HepG2 (cell line): ENCODE data around the gene MYD88. TPM values are rescaled to one million over a fixed set of nuclear protein-coding genes. Genes with fewer than 3 reads are reported as not detected.

ENCODE experiments used
- ATAC-seq: fragments of 200-7000 bp; cut with Tn5 transposase; 3 replicates; pipeline ENCODE4 v1.9.1; 2020; ENCODE audit warnings: mild to moderate bottlenecking, moderate library complexity
- BruUV-seq: library from RNA; stranded (reverse); fragments of 400-500 nt; replicated peaks from 2 replicates; lab custom pipeline; 2021; lab: Mats Ljungman, UMichigan
- CTCF ChIA-PET: fragments of 300-600 bp; formaldehyde crosslinking; extraction: SDS; loops from one replicate; lab custom pipeline; 2021; ENCODE audit warnings: low total read pairs, inconsistent platforms, low intra/inter-chr PET ratio; lab: Yijun Ruan, JAX
- POLR2A ChIA-PET: fragments of 350-600 bp; sonication (Branson Sonifier 250); formaldehyde crosslinking; loops from one replicate; lab custom pipeline; 2020; ENCODE audit warnings: antibody characterized with exemption, inconsistent platforms; lab: Yijun Ruan, JAX
- DNase-seq: peaks from one replicate; pipeline ENCODE4 v3.0.0-alpha.2; 2015; ENCODE audit warnings: low spot score
- FAIRE-seq: peaks from 3 replicates; lab custom pipeline; 2011; peaks lifted over from hg19 to GRCh38; lab: Jason Lieb, UNC
- H2AFZ ChIP-seq: one replicate; pipeline ENCODE4 v1.6.1; 2011; ENCODE audit warnings: low read length, inconsistent platforms
- H3K27ac ChIP-seq: fragments of 300-600 bp; 3 replicates; pipeline ENCODE4 v1.8.0; 2011; ENCODE audit warnings: mixed run types, mild to moderate bottlenecking, mixed read lengths, low read length, inconsistent platforms; ENCODE audit not compliant: insufficient read depth; ENCODE audit errors: extremely low read length
- H3K27me3 ChIP-seq, 2 experiments: fragments of 200-600 bp in 1 of 2; 2 replicates in 1 of 2; 3 replicates in 1 of 2; pipeline versions ENCODE4 v1.6.0 to v1.8.0; 2011; ENCODE audit warnings: low read length in 2 of 2, mild to moderate bottlenecking in 2 of 2, moderate library complexity in 2 of 2, inconsistent platforms in 1 of 2; ENCODE audit not compliant: insufficient read depth in 2 of 2, control insufficient read depth in 1 of 2
- H3K36me3 ChIP-seq, 2 experiments: fragments of 200-600 bp in 1 of 2; replicated peaks in 1 of 2; 2 replicates in 1 of 2; 3 replicates in 1 of 2; pipeline versions ENCODE4 v1.5.1 to v1.8.0; 2011; ENCODE audit warnings: low read length in 2 of 2, inconsistent platforms in 1 of 2; ENCODE audit not compliant: insufficient read depth in 2 of 2, control insufficient read depth in 1 of 2
- H3K4me1 ChIP-seq: 2 replicates; pipeline ENCODE4 v1.5.1; 2012; ENCODE audit warnings: low read length, inconsistent platforms; ENCODE audit not compliant: insufficient read depth
- H3K4me2 ChIP-seq: 2 replicates; pipeline ENCODE4 v1.6.0; 2011; ENCODE audit warnings: low read depth, low read length, inconsistent platforms
- H3K4me3 ChIP-seq, 3 experiments: fragments of 200-600 bp in 1 of 3; sonication (generic), shearing (Covaris generic) in 1 of 3; replicated peaks in 1 of 3; 2 replicates each; pipeline ENCODE4 v1.5.1; 2011 to 2016; ENCODE audit warnings: low read length in 3 of 3, inconsistent platforms in 2 of 3, low read depth in 2 of 3, mild to moderate bottlenecking in 2 of 3, control low read depth in 1 of 3, mixed read lengths in 1 of 3; ENCODE audit not compliant: insufficient read depth in 1 of 3
- H3K79me2 ChIP-seq: one replicate; pipeline ENCODE4 v1.6.1; 2011; ENCODE audit warnings: low read length, inconsistent platforms; ENCODE audit not compliant: insufficient read depth
- H3K9ac ChIP-seq: 2 replicates; pipeline ENCODE4 v1.6.0; 2011; ENCODE audit warnings: mild to moderate bottlenecking, low read depth, low read length, inconsistent platforms; ENCODE audit not compliant: insufficient read depth
- H3K9me3 ChIP-seq: 2 replicates; pipeline ENCODE4 v1.5.1; 2012; ENCODE audit warnings: mild to moderate bottlenecking, low read length
- H4K20me1 ChIP-seq: 2 replicates; pipeline ENCODE4 v1.6.0; 2011; ENCODE audit warnings: inconsistent platforms, mild to moderate bottlenecking, low read length, moderate library complexity; ENCODE audit not compliant: insufficient read depth
- ELF3 ChIP-seq: IDR thresholded peaks from 2 replicates; pipeline ENCODE4 v1.6.1; 2016; ENCODE audit warnings: missing genetic modification reagents, missing compliant biosample characterization
- MBD4 ChIP-seq: IDR thresholded peaks from 2 replicates; pipeline ENCODE4 v1.6.1; 2012; ENCODE audit warnings: low read length, inconsistent platforms, borderline replicate concordance
- TOPORS ChIP-seq: sonication (generic); formaldehyde crosslinking; IDR thresholded peaks from 2 replicates; pipeline ENCODE4 v1.8.0; 2023; ENCODE audit warnings: mild to moderate bottlenecking, missing genetic modification reagents
- ZNF891 ChIP-seq: sonication (generic); formaldehyde crosslinking; IDR thresholded peaks from 2 replicates; pipeline ENCODE4 v1.5.0; 2020; ENCODE audit warnings: mild to moderate bottlenecking, missing genetic modification reagents
- WGBS: methylation state at CpG from one replicate; pipeline ENCODE4 v1.1.6; 2017; ENCODE audit warnings: low lambda C conversion rate; 5-methylcytosine and 5-hydroxymethylcytosine counted together
- in situ Hi-C: cut with HindIII; loops from 2 replicates; pipeline ENCODE4 v1.10.0; 2017; ENCODE audit warnings: low pct_unique_long_range_greater_than_20kb; ENCODE audit not compliant: extremely low pct_ligation_motif_present
- intact Hi-C: fragments of 100-400 bp; cut with micrococcal nuclease; formaldehyde crosslinking; loops from one replicate; pipeline ENCODE4 v1.10.0; 2022; ENCODE audit not compliant: unreplicated experiment
- polyA plus RNA-seq, 8 experiments: library from polyadenylated mRNA; depleted of rRNA in 3 of 8; stranded (reverse) in 7 of 8; unstranded in 1 of 8; fragments of >200 nt; fragmentation: Illumina TruSeq in 4 of 8; extraction: Trizol in 4 of 8; gene quantifications; 2 replicates each; pipeline versions ENCODE4 v1.2.1 to v1.2.3, GENCODE V29; 2011 to 2016; ENCODE audit warnings: low read depth in 4 of 8, missing spikeins in 1 of 8, mixed read lengths in 1 of 8; ENCODE audit not compliant: insufficient read depth in 1 of 8
- total RNA-seq, 5 experiments: library from RNA; depleted of rRNA; stranded (reverse); fragments of >200 nt; fragmentation: Illumina TruSeq; extraction: Trizol; gene quantifications; 2 replicates each; pipeline ENCODE4 v1.2.3, GENCODE V29; 2016; ENCODE audit warnings: low read depth in 1 of 5
- TF ChIP-seq, protein P1 (sequence below), 2 experiments: sonication (generic) in 1 of 2; formaldehyde crosslinking in 1 of 2; IDR thresholded peaks; 2 replicates each; pipeline versions ENCODE4 v1.4.0 to v1.6.1; 2016 to 2020; ENCODE audit warnings: borderline replicate concordance in 1 of 2, low read depth in 1 of 2, mild to moderate bottlenecking in 1 of 2, missing genetic modification reagents in 1 of 2

The MYD88 gene
- total and polyA plus RNA-seq, 2 of the 13 experiments (the other 11 are each of a cell fraction or from before 2014, with no cell fraction given) = 7.6 to 32.7 TPM

DNA sequence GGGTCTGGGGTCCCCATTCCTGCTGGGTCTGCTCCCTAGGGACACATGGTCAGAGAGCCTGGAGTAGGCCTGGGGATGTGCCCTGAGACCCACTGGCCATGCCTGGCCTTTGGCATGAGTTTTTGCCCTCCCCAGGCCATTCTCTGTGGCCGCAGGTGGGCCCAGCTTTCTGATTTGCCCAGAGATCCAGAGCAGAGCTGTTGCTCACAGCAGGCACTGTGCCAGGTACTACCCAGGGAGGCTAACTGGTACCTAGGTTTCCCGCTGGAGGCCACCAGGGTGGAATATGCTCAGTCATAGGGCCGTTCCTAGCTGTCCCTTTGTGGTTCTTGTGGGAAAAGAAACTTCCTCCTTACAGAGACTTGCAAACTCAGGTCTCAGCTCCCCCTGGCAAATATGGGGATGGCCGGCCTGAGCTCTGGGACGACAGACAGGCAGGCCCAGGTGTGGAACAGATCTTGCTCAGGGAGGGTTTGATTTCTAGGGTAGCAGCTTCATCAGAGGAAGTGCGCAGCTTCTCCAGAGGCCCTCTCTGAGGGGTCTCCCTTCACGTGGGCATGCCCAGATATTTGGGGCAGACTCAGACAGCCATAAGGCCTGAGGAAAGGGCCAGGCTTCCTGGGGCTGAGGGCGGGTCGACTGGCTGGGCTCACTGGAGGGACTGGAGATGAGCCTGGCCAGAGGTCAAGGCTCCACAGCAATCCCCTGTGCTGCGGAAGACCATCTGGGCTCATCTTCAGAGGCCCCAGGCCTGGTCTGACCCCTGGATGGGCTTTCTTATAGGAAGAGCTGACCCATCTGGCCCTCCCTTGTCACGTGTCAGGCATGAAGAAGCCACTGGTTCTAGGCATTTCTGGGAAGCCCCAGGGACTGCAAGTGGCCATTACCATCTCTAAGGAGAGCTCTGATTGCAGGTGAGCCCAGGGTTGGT, 29.5 kb upstream of the MYD88 start (continued):
- TF ChIP-seq, protein P1, sequence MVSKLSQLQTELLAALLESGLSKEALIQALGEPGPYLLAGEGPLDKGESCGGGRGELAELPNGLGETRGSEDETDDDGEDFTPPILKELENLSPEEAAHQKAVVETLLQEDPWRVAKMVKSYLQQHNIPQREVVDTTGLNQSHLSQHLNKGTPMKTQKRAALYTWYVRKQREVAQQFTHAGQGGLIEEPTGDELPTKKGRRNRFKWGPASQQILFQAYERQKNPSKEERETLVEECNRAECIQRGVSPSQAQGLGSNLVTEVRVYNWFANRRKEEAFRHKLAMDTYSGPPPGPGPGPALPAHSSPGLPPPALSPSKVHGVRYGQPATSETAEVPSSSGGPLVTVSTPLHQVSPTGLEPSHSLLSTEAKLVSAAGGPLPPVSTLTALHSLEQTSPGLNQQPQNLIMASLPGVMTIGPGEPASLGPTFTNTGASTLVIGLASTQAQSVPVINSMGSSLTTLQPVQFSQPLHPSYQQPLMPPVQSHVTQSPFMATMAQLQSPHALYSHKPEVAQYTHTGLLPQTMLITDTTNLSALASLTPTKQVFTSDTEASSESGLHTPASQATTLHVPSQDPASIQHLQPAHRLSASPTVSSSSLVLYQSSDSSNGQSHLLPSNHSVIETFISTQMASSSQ (IDR thresholded peaks at IDR 0.05; ENCODE audit: low read depth) = no peak
- TF ChIP-seq, protein P1 (CRISPR knock-in tag; IDR thresholded peaks at IDR 0.05; ENCODE audit: borderline replicate concordance) = no peak
- TF ChIP-seq TOPORS (CRISPR knock-in tag) = no peak
- TF ChIP-seq, all 625 proteins: peak for 0

- Histone ChIP-seq H2AFZ (no peak overlapping the region), H3K27me3 (peaks cover 6 to 41% of the 10 kb centered on the region in 2 experiments; a peak in 4 of 5 replicates), H3K79me2 (no peaks in the 10 kb centered on the region), H3K9me3 (no peaks in the 10 kb centered on the region), H3K4me1 (no peaks in the 10 kb centered on the region), H3K4me2 (no peak overlapping the region), H3K9ac (no peak overlapping the region), H3K4me3 (no peak overlapping the region), H3K27ac (no peak overlapping the region), H4K20me1 (no peaks in the 10 kb centered on the region), H3K36me3 (no peaks in the 10 kb centered on the region)
- ChIA-PET POLR2A (interaction anchor here (1.4 to 2.2 kb wide), 2 partner anchors 10 to 27 kb away, joined by 4 to 5 read pairs; partner anchors contain the start of gene ACAA1), CTCF (no interaction called here)
- intact Hi-C loops = no loop called here
- 55% methylated on average over 11 of the region's 17 CpGs for WGBS
- FAIRE-seq = no peak
- in situ Hi-C loops = loop anchor here (10.0 kb wide), 1 partner anchor 165 kb away; no protein-coding TSS in a partner anchor
- BruUV-seq = no TSS peak
- ATAC-seq = no peak; the same call in 2 of the 3 replicates
- no peak for DNase-seq
- TF ChIP-seq MBD4 = no peak
- TF ChIP-seq ZNF891 (CRISPR knock-in tag) = no peak
- no peak for TF ChIP-seq ELF3 (CRISPR knock-in tag)
Measured at GRCh38 chr3:38109580-38110313, 28.7 kb upstream of the MYD88 start.
